Endodermal cell (in vitro differentiated cells): ENCODE measurements around the gene TRIM37. TPM values are rescaled to one million over a fixed set of nuclear protein-coding genes. Genes with fewer than 3 reads are reported as not detected.

Experiments used
- DNase-seq: peaks from one replicate; pipeline ENCODE4 v3.0.0-alpha.2; 2017
- H3K27ac ChIP-seq: 2 replicates; pipeline ENCODE4 v1.5.1; 2013; ENCODE audit warnings: mild to moderate bottlenecking, low read depth, low read length, moderate library complexity
- H3K27me3 ChIP-seq: 2 replicates; pipeline ENCODE4 v1.6.1; 2013; ENCODE audit warnings: mild to moderate bottlenecking, low read length, moderate library complexity; ENCODE audit not compliant: insufficient read depth, control insufficient read depth, poor library complexity, severe bottlenecking
- H3K36me3 ChIP-seq: 2 replicates; pipeline ENCODE4 v1.7.0; 2013; ENCODE audit warnings: mild to moderate bottlenecking, low read length, moderate library complexity; ENCODE audit not compliant: control insufficient read depth, insufficient read depth
- H3K4me1 ChIP-seq: one replicate; pipeline ENCODE4 v1.7.0; 2013; ENCODE audit warnings: low read length; ENCODE audit not compliant: control insufficient read depth, insufficient read depth
- H3K4me3 ChIP-seq: 2 replicates; pipeline ENCODE4 v1.5.1; 2013; ENCODE audit warnings: mild to moderate bottlenecking, low read length, moderate library complexity
- H3K9ac ChIP-seq: 2 replicates; pipeline ENCODE4 v1.6.1; 2013; ENCODE audit warnings: mild to moderate bottlenecking, low read length, moderate library complexity; ENCODE audit not compliant: poor library complexity, severe bottlenecking; ENCODE audit errors: extremely low read depth
- H3K9me3 ChIP-seq: 2 replicates; pipeline ENCODE4 v1.6.1; 2013; ENCODE audit warnings: mild to moderate bottlenecking, low read length, moderate library complexity; ENCODE audit not compliant: control insufficient read depth
- H3K27ac Mint-ChIP-seq: 2 replicates; pipeline ENCODE4 v1.8.0; 2020; ENCODE audit warnings: mixed read lengths
- H3K27me3 Mint-ChIP-seq: 2 replicates; pipeline ENCODE4 v1.8.0; 2021; ENCODE audit warnings: mild to moderate bottlenecking, mixed read lengths; ENCODE audit not compliant: insufficient read depth
- H3K36me3 Mint-ChIP-seq: 2 replicates; pipeline ENCODE4 v1.8.0; 2020; ENCODE audit warnings: low read depth, mixed read lengths
- H3K4me1 Mint-ChIP-seq: 2 replicates; pipeline ENCODE4 v1.8.0; 2020; ENCODE audit warnings: mixed read lengths
- H3K4me3 Mint-ChIP-seq: 2 replicates; pipeline ENCODE4 v1.8.0; 2020; ENCODE audit warnings: mild to moderate bottlenecking, moderate library complexity, mixed read lengths
- H3K9me3 Mint-ChIP-seq: 2 replicates; pipeline ENCODE4 v1.8.0; 2020; ENCODE audit warnings: mild to moderate bottlenecking, mixed read lengths
- WGBS, 2 experiments: methylation state at CpG; one replicate each; pipeline versions ENCODE4 v1.1.5 to v1.1.7; 2013; ENCODE audit warnings: missing lambda C conversion rate in 2 of 2, mixed read lengths in 1 of 2; ENCODE audit not compliant: insufficient coverage in 1 of 2, insufficient read length in 1 of 2; 5-methylcytosine and 5-hydroxymethylcytosine counted together
- long read RNA-seq, 4 experiments: library from polyadenylated mRNA in 2 of 4; library from RNA in 1 of 4; library from capped mRNA in 1 of 4; stranded (forward) in 3 of 4; unstranded in 1 of 4; transcript quantifications; one replicate each; pipeline ENCODE4 v2.0.0, GENCODE V29; 2020 to 2021; ENCODE audit warnings: inconsistent platforms in 1 of 4
- polyA plus RNA-seq, 2 experiments: library from polyadenylated mRNA; stranded (reverse); fragments of 50-300 nt; gene quantifications; one replicate each; pipeline ENCODE4 v1.2.3, GENCODE V29; 2013
- total RNA-seq, 2 donors: library from RNA; stranded (reverse); fragmentation: NEBNext Ultra II Directional in 1 of 2; extraction: Animal tissue kit (Norgen Biotek cat#: 25700) in 1 of 2; gene quantifications; 2 replicates in 1 of 2; 3 replicates in 1 of 2; pipeline ENCODE4 v1.2.1, GENCODE V29; 2021
- TF ChIP-seq, protein P1 (sequence below): fragments of 200-600 bp; sonication (generic); conservative IDR thresholded peaks from 2 replicates; pipeline ENCODE4 v1.5.0; 2021; ENCODE audit warnings: antibody characterized with exemption, mild to moderate bottlenecking

Gene TRIM37, protein sequence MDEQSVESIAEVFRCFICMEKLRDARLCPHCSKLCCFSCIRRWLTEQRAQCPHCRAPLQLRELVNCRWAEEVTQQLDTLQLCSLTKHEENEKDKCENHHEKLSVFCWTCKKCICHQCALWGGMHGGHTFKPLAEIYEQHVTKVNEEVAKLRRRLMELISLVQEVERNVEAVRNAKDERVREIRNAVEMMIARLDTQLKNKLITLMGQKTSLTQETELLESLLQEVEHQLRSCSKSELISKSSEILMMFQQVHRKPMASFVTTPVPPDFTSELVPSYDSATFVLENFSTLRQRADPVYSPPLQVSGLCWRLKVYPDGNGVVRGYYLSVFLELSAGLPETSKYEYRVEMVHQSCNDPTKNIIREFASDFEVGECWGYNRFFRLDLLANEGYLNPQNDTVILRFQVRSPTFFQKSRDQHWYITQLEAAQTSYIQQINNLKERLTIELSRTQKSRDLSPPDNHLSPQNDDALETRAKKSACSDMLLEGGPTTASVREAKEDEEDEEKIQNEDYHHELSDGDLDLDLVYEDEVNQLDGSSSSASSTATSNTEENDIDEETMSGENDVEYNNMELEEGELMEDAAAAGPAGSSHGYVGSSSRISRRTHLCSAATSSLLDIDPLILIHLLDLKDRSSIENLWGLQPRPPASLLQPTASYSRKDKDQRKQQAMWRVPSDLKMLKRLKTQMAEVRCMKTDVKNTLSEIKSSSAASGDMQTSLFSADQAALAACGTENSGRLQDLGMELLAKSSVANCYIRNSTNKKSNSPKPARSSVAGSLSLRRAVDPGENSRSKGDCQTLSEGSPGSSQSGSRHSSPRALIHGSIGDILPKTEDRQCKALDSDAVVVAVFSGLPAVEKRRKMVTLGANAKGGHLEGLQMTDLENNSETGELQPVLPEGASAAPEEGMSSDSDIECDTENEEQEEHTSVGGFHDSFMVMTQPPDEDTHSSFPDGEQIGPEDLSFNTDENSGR
- total RNA-seq: 10 to 100 TPM; 43.6 to 64.6 TPM
- 36.6 TPM for polyA plus RNA-seq (2013, experiment 1 of 2)
- 35.2 TPM for polyA plus RNA-seq (2013, experiment 2 of 2)
- long read RNA-seq, experiment 1, full-length matches to known transcripts: 4 of 26 reads
- long read RNA-seq, experiment 1, partial matches to known transcripts: 7 of 26 reads
- long read RNA-seq, experiment 1, other reads (novel, unspliced or antisense): 15 of 26 reads
- long read RNA-seq, experiment 2, full-length matches to known transcripts: 71 of 127 reads
- long read RNA-seq, experiment 2, partial matches to known transcripts: 23 of 127 reads
- long read RNA-seq, experiment 2, other reads (novel, unspliced or antisense): 33 of 127 reads
- long read RNA-seq, experiment 3, full-length matches to known transcripts: 180 of 299 reads
- long read RNA-seq, experiment 3, partial matches to known transcripts: 51 of 299 reads
- long read RNA-seq, experiment 3, other reads (novel, unspliced or antisense): 68 of 299 reads
- long read RNA-seq, experiment 4, full-length matches to known transcripts: 3 of 11 reads
- long read RNA-seq, experiment 4, partial matches to known transcripts: 5 of 11 reads
- long read RNA-seq, experiment 4, other reads (novel, unspliced or antisense): 3 of 11 reads

DNA sequence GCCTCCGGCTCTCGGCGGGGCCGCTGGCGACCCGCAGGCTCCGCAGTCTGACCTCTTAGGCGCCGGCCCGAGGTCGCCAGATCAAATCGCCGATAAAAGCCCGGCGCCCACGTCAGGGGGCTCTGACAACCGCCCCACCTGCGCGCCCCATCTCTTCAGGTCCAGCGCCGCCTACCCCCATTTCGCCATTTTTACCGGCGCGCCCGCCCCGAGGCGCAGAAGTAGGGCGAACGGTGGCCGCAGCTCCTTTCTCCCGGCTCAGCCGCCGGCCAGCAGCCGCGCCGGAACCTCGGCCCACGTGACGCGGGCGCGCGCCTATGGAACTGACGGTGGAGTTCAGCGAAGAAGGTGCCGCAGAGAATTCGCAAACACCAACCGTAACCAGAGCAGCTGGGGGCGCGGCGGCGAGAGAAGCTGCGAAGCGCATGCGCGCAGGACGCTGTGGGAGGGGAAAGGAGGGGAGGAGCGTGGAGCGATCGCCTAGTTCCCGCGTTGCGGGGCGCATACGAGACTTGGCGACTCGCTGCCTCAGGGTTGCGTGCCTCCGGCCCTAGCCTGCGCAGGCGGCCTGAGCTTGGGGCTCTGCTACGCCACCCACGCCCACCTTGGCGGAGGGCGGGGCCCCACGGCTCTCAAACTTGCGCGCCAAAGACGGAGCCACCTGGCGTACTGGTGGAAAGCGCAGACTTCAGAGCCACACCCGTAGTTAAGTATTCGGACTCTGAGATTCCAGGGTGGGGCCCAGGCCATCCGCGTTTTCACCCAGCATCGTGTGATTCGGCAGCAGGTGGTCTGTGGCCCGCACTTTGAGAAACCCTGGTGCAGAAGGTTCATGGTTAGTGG lies at the start of gene TRIM37:
TRIM37 (minus strand) TSS at position 418 of the 843 bp plus-strand sequence. CDS start 419 bp downstream, outside the sequence.
- peak within 1 kb of the TSS; percentile 98 for H3K4me3 ChIP-seq
- no peaks in the 10 kb centered on the region for H3K9me3 Mint-ChIP-seq
- TF ChIP-seq, protein P1, sequence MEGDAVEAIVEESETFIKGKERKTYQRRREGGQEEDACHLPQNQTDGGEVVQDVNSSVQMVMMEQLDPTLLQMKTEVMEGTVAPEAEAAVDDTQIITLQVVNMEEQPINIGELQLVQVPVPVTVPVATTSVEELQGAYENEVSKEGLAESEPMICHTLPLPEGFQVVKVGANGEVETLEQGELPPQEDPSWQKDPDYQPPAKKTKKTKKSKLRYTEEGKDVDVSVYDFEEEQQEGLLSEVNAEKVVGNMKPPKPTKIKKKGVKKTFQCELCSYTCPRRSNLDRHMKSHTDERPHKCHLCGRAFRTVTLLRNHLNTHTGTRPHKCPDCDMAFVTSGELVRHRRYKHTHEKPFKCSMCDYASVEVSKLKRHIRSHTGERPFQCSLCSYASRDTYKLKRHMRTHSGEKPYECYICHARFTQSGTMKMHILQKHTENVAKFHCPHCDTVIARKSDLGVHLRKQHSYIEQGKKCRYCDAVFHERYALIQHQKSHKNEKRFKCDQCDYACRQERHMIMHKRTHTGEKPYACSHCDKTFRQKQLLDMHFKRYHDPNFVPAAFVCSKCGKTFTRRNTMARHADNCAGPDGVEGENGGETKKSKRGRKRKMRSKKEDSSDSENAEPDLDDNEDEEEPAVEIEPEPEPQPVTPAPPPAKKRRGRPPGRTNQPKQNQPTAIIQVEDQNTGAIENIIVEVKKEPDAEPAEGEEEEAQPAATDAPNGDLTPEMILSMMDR: peak; percentile 25
- peak; percentile 100 for DNase-seq
- H3K27ac ChIP-seq: peak within 1 kb of the TSS; percentile 87
- peak within 1 kb of the TSS; percentile 75 for H3K9ac ChIP-seq
- 0% methylated on average over 14 to 89 of the region's 89 CpGs for WGBS, 2 experiments
- peak within 1 kb of the TSS; percentile 91 for H3K4me3 Mint-ChIP-seq
- H3K9me3 ChIP-seq: no peaks in the 10 kb centered on the region
- H3K36me3 ChIP-seq: peaks cover 26% of the 10 kb centered on the region
- H3K27me3 Mint-ChIP-seq: no peaks in the 10 kb centered on the region
- H3K4me1 Mint-ChIP-seq: peaks cover 8% of the 10 kb centered on the region
- peak within 1 kb of the TSS; percentile 93 for H3K27ac Mint-ChIP-seq
- H3K36me3 Mint-ChIP-seq: peaks cover 23% of the 10 kb centered on the region
- no peaks in the 10 kb centered on the region for H3K27me3 ChIP-seq
- H3K4me1 ChIP-seq: no peaks in the 10 kb centered on the region

DNA sequence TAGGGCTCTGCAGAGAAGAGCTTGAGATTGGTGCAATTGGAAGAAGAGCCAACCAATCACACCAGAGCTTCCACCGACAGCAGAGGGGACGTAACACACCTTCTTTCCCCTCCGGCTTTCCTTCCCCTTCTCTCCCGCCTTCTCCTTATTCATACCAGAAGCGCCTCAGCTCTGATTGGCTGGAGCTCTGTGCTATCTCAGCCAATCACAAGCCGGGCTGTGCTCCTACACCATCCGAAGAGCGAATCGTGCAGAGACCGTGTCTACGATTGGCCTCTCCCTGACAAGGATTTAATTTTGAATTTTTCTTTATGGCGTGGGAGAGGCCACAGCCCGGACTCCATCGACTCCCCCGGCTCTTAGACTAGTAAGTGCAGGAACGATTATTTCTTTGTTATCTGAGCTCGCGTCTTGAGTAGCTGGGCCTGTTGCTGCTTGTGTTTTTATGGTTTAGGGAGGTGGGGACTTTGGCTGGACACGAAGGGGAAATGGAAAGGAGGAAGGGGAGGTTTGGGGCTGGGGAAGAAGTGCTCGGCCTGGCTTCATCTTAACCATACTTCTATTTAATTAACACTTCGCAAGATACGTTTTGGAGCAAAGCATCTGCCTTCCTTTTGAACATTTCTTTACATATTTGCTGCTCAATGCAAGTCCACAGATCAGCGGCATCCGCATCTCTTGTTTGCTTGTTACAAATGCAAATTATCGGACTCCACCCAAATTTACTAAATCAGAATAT lies 48.9 kb upstream of the TRIM37 start, which contains the start of gene PRR11:
PRR11 (plus strand) TSS at position 308 of the 739 bp plus-strand sequence. CDS start 14,007 bp downstream, outside the sequence.
- no peaks in the 10 kb centered on the region for H3K27me3 ChIP-seq
- H3K27me3 Mint-ChIP-seq: no peaks in the 10 kb centered on the region
- peaks cover 7% of the 10 kb centered on the region for H3K36me3 ChIP-seq
- peaks cover under 1% of the 10 kb centered on the region for H3K36me3 Mint-ChIP-seq
- TF ChIP-seq, protein P1: no peak
- no peak within 1 kb of the TSS for H3K27ac Mint-ChIP-seq
- peaks cover 24% of the 10 kb centered on the region for H3K4me1 Mint-ChIP-seq
- DNase-seq: peak; percentile 99
- WGBS, 2 experiments: 0 to 1% methylated on average over 7 to 25 of the region's 25 CpGs
- H3K9ac ChIP-seq: peak within 1 kb of the TSS; percentile 98
- no peaks in the 10 kb centered on the region for H3K9me3 ChIP-seq
- peak within 1 kb of the TSS; percentile 98 for H3K4me3 ChIP-seq
- H3K4me3 Mint-ChIP-seq: no peak within 1 kb of the TSS
- H3K9me3 Mint-ChIP-seq: no peaks in the 10 kb centered on the region
- H3K4me1 ChIP-seq: peaks cover 7% of the 10 kb centered on the region
- peak within 1 kb of the TSS; percentile 100 for H3K27ac ChIP-seq
